SU-DHL-6 (cell line): ENCODE measurements around the gene OCEL1.

ENCODE experiments used
- H2AFZ ChIP-seq: fragments of 200-600 bp; sonication (generic); 2 replicates; pipeline ENCODE4 v1.6.1; 2014; ENCODE audit warnings: low read depth, mild to moderate bottlenecking, moderate library complexity, mixed read lengths, antibody characterized with exemption, low read length; ENCODE audit not compliant: severe bottlenecking
- H3F3A ChIP-seq: fragments of 200-600 bp; shearing (Covaris generic); 2 replicates; pipeline ENCODE4 v1.6.0; 2016; ENCODE audit warnings: antibody characterized with exemption, mild to moderate bottlenecking; ENCODE audit not compliant: insufficient read depth
- H3K27ac ChIP-seq: fragments of 200-600 bp; sonication (generic); 2 replicates; pipeline ENCODE4 v1.5.1; 2016; ENCODE audit warnings: low read depth, mild to moderate bottlenecking, low read length, moderate library complexity, mixed read lengths
- H3K27me3 ChIP-seq: fragments of 200-600 bp; sonication (generic), shearing (Covaris generic); 2 replicates; pipeline ENCODE4 v1.6.0; 2014; ENCODE audit warnings: mild to moderate bottlenecking, low read length
- H3K36me3 ChIP-seq: fragments of 200-600 bp; sonication (generic); 2 replicates; pipeline ENCODE4 v1.6.1; 2014; ENCODE audit warnings: mild to moderate bottlenecking, low read length, mixed read lengths
- H3K4me2 ChIP-seq: fragments of 300-600, 200-600 bp; shearing (Covaris generic), sonication (generic); 2 replicates; pipeline ENCODE4 v1.6.0; 2014; ENCODE audit warnings: low read length, low read depth, mild to moderate bottlenecking; ENCODE audit not compliant: poor library complexity, severe bottlenecking
- H3K4me3 ChIP-seq: fragments of 200-600 bp; sonication (generic); 2 replicates; pipeline ENCODE4 v1.5.1; 2014; ENCODE audit warnings: antibody characterized with exemption, low read length, mild to moderate bottlenecking, mixed read lengths; ENCODE audit not compliant: insufficient read depth, poor library complexity, severe bottlenecking
- H3K79me2 ChIP-seq: fragments of 200-600 bp; sonication (generic); 2 replicates; pipeline ENCODE4 v1.6.1; 2014; ENCODE audit warnings: mild to moderate bottlenecking, low read length, moderate library complexity; ENCODE audit not compliant: insufficient read depth
- H3K9ac ChIP-seq: fragments of 200-600 bp; sonication (generic); 2 replicates; pipeline ENCODE4 v1.7.0; 2014; ENCODE audit warnings: mild to moderate bottlenecking, low read length
- H3K9me2 ChIP-seq: fragments of 200-600 bp; sonication (generic); replicated peaks from 2 replicates; pipeline ENCODE4 v1.6.1; 2014; ENCODE audit warnings: low read length; ENCODE audit not compliant: insufficient read depth
- H3K9me3 ChIP-seq: fragments of 200-600 bp; sonication (generic); 2 replicates; pipeline ENCODE4 v1.6.1; 2014; ENCODE audit warnings: low read length, mixed read lengths; ENCODE audit not compliant: insufficient read depth
- H4K20me1 ChIP-seq: fragments of 200-600 bp; sonication (generic); 2 replicates; pipeline ENCODE4 v1.6.1; 2014; ENCODE audit warnings: low read depth, mild to moderate bottlenecking, antibody characterized with exemption, low read length, moderate library complexity, mixed read lengths
- CTCF ChIP-seq: fragments of 200-600 bp; sonication (generic); IDR thresholded peaks from one replicate; pipeline ENCODE4 v1.5.1; 2017; ENCODE audit warnings: antibody characterized with exemption, mild to moderate bottlenecking, low read length, moderate library complexity; ENCODE audit not compliant: insufficient read depth, poor library complexity, severe bottlenecking
- EZH2phosphoT487 ChIP-seq: fragments of 200-600 bp; sonication (generic), shearing (Covaris generic); conservative IDR thresholded peaks from 2 replicates; pipeline ENCODE4 v1.6.1; 2018; ENCODE audit warnings: mild to moderate bottlenecking, antibody characterized with exemption, low read length, moderate library complexity, mixed read lengths

OCEL1 gene

GRCh38 chr19:17235300-17235970 is 9.4 kb downstream of the OCEL1 start:
- Histone ChIP-seq H3K27me3 (no peaks in the 10 kb centered on the region), H3K79me2 (no peaks in the 10 kb centered on the region), H2AFZ (peak overlapping the region; percentile 78), H3K4me3 (peak overlapping the region; percentile 49), H3F3A (0 out of 2 replicates have a peak, but pooled peaks cover 10% of the 10 kb centered on the region), H3K9me3 (no peaks in the 10 kb centered on the region), H3K36me3 (no peaks in the 10 kb centered on the region), H3K4me2 (peak overlapping the region; percentile 87), H4K20me1 (no peaks in the 10 kb centered on the region), H3K27ac (peak overlapping the region; percentile 30; the same call in 1 of the 2 replicates), H3K9ac (peak overlapping the region; percentile 66), H3K9me2 (no peaks in the 10 kb centered on the region)
- TF ChIP-seq CTCF, result peak; percentile 49
- TF ChIP-seq EZH2phosphoT487, result no peak

GRCh38 chr19:17235971-17236777 is 10.1 kb downstream of the OCEL1 start:
- H3K4me3 ChIP-seq, result peak overlapping the region; percentile 49
- no peaks in the 10 kb centered on the region for H3K9me2 ChIP-seq
- no peak for TF ChIP-seq CTCF
- no peaks in the 10 kb centered on the region for H4K20me1 ChIP-seq
- H3F3A ChIP-seq, result 0 out of 2 replicates have a peak, but pooled peaks cover 10% of the 10 kb centered on the region
- no peak overlapping the region for H3K27ac ChIP-seq
- no peaks in the 10 kb centered on the region for H3K36me3 ChIP-seq
- no peaks in the 10 kb centered on the region for H3K9me3 ChIP-seq
- H3K27me3 ChIP-seq, result no peaks in the 10 kb centered on the region
- H3K79me2 ChIP-seq, result no peaks in the 10 kb centered on the region
- peak overlapping the region; percentile 87 for H3K4me2 ChIP-seq
- H2AFZ ChIP-seq, result peak overlapping the region; percentile 78
- H3K9ac ChIP-seq, result peak overlapping the region; percentile 66

- no peaks in the 10 kb centered on the region for H3K36me3 ChIP-seq
- H3F3A ChIP-seq, result 0 out of 2 replicates have a peak, but pooled peaks cover 10% of the 10 kb centered on the region
- H3K27ac ChIP-seq, result no peak overlapping the region
- no peaks in the 10 kb centered on the region for H4K20me1 ChIP-seq
- TF ChIP-seq CTCF (no peak), EZH2phosphoT487 (no peak)
- no peaks in the 10 kb centered on the region for H3K9me3 ChIP-seq
- H3K9ac ChIP-seq, result no peak overlapping the region
- H3K9me2 ChIP-seq, result no peaks in the 10 kb centered on the region
- H3K27me3 ChIP-seq, result no peaks in the 10 kb centered on the region
- H3K4me3 ChIP-seq, result no peak overlapping the region
- no peak overlapping the region for H3K4me2 ChIP-seq
- no peaks in the 10 kb centered on the region for H3K79me2 ChIP-seq
- no peak overlapping the region for H2AFZ ChIP-seq
Observed at GRCh38 chr19:17236811-17237543, 11.0 kb downstream of the OCEL1 start.
